GM21381 (cell line): ENCODE results near the gene PHLDB3.
"Not testable (repeated sequence)": the region's sequence is repeated elsewhere in the genome, so short reads cannot be mapped to it uniquely, and the experiment has no call there.

Source experiments
- ATAC-seq: cut with Tn5 transposase; IDR thresholded peaks from one replicate; pipeline ENCODE4 v1.9.1; 2021; ENCODE audit warnings: mild to moderate bottlenecking, moderate library complexity; ENCODE audit not compliant: unreplicated experiment

Gene PHLDB3

GRCh38 chr19:43527860-43528622 is 23.5 kb upstream of the PHLDB3 start:
- no peak for ATAC-seq

GRCh38 chr19:43526884-43527859 is 22.6 kb upstream of the PHLDB3 start, which contains the start of gene ETHE1:
Gene ETHE1, minus strand, starts transcription at chr19:43527201. Its CDS starts 24 bp downstream, at chr19:43527177.
- ATAC-seq: peak; percentile 75

- no peak for ATAC-seq
These were observed 21.6 kb upstream of the PHLDB3 start for GRCh38 chr19:43525836-43526771.

- ATAC-seq: peak; percentile 31
These were observed 20.6 kb upstream of the PHLDB3 start for GRCh38 chr19:43524922-43525835.

- not testable (repeated sequence) for ATAC-seq
These were observed 19.1 kb upstream of the PHLDB3 start for GRCh38 chr19:43523696-43524095.

- no peak for ATAC-seq
These were observed 18.4 kb upstream of the PHLDB3 start for GRCh38 chr19:43522929-43523328.

GRCh38 chr19:43519436-43520088 is 15.0 kb upstream of the PHLDB3 start:
- ATAC-seq: no peak

GRCh38 chr19:43518051-43518450 is 13.5 kb upstream of the PHLDB3 start:
- no peak for ATAC-seq

- ATAC-seq: not testable (repeated sequence)
These were observed 7.9 kb upstream of the PHLDB3 start for GRCh38 chr19:43512399-43512798.

- no peak for ATAC-seq
These were observed 6.8 kb upstream of the PHLDB3 start for GRCh38 chr19:43511324-43511723.

- no peak for ATAC-seq
These were observed 6.2 kb upstream of the PHLDB3 start for GRCh38 chr19:43510713-43511112.

- ATAC-seq: no peak
These were observed 3.3 kb upstream of the PHLDB3 start for GRCh38 chr19:43507880-43508279.

- no peak for ATAC-seq
These were observed 2.1 kb upstream of the PHLDB3 start for GRCh38 chr19:43506629-43507028.

- no peak for ATAC-seq
These were observed 1.4 kb upstream of the PHLDB3 start for GRCh38 chr19:43505941-43506340.

GRCh38 chr19:43505186-43505456 is 575 bp upstream of the PHLDB3 start:
- no peak for ATAC-seq

GRCh38 chr19:43503501-43504425 is 783 bp downstream of the PHLDB3 start:
- peak; percentile 86 for ATAC-seq

GRCh38 chr19:43502419-43502976 is 2.0 kb downstream of the PHLDB3 start:
- no peak for ATAC-seq
